NCI-H748 (cell line): Measurements from ENCODE around the gene DOCK1.

Experiments used
- DNase-seq: peaks from one replicate; lab custom pipeline; 2025; ENCODE audit not compliant: unreplicated experiment; lab: John Stamatoyannopoulos, UW

The DOCK1 gene

DNA sequence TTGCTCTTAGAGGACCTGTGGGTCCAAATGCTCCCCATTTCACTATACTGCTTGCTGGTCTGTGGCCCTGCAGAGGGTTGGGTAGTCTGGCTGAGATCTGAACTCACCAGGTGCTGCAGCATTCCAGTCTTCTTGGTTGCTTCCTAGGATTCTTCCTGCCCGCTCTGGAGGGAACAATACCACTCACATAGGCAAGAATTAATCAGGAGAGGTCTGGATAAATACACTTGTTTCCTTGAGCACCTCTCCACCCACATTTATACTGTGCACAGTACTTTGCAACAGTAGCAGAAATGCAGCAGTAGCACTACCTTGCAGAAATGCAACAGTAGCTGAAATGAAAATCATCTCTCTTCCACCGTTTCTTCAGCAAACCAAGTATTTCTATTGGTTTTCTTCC, 165.9 kb downstream of the DOCK1 start:
- DNase-seq = no peak

DNA sequence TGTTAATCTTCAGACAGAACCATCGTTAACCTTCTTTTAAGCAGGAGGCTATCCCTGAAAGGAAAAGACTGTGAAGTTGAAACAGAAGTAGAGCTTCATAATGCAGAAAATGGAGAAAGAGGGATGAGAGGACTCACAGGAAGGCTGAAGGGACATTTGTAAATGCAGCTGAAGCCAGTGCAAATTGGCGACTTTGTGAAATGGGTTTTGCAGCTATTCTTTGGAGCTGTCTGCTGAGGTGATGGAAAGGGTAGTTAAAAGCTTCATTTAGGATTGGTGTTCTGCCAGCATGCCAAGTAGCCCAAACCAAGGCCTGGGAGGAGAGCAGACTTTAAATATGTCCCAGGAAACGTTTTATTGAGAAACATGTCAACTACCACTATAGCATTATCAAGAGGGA, 168.4 kb downstream of the DOCK1 start:
- no peak for DNase-seq

DNA sequence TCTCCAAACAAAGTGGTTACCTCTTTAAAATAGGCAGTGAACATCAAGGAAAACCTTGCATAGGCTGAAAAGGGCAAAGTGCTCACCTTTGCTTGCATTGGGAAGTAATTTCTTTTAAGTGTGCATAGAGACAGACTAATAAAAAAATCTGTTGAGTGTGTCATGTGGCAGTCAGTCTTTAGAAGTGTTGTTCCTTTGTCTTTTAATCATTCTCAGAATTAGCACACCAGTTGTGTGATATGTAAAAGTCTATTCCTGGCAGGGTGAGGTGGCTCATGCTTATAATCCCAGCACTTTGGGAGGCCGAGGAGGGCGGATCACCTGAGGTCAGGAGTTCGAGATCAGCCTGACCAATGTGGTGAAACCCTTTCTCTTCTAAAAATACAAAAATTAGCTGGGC, 174.2 kb downstream of the DOCK1 start:
- DNase-seq = no peak

DNA sequence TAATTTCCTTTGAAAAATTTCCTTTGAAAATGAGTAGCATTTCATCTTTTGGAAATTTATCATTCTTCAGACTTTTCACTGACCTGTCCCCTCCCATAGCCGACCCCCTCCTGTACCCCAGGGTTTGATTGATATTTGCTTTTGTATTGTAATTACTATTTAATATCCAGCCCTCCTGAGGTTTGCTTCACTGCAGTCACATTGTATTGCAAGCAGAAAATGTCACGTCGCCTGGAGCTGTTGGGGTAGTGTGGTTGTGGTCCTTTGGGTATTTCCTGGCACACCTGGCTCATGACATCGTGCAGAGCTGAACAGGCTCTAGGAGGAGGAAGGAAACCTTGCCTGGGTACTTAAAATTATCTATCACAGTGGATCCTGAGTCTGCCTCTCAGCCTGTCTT, 175.1 kb downstream of the DOCK1 start:
- peak; percentile 35 for DNase-seq

DNA sequence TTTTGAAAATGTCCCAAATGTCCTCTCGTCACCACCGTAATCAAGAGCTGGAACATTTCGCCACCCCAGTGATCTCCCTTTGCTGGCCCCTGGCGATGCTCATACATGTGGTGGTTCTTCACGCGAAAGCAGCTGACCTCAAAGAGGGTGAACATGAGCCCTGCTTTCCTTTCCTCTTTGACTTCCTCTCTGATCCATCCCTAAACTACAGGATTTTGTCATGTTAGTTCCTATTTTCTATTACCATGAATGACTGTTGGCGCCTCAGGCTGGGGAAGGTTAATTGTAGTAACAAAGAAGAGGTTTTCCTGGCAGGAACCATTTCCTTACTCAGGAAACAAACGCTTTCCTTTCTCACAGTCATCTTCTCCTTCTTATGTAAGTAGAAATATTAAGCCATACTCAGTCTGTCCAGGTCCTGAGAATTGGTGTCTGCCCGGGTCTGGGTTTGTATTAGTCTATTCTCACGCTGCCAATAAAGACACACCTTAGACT, 176.7 kb downstream of the DOCK1 start:
- no peak for DNase-seq

DNA sequence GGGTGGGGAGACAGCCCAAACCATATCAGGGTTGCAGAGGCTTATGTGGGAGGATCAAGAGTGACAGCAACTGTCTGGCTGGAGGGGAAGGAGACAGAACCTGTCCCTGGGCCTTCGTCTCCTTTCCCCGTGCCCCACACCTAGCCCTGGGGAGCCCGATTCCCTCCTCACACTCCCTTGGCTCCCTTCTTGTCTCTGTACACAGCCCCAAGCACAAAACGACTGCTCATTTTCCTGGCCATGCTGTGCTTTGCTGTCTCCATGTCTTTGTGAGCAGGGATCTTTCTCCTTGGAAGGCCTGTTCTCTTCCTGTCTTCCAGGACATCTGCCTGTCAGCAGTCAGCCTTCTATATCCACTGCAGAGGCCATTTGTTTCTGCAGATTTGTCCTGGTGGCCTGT, 177.4 kb downstream of the DOCK1 start:
- no peak for DNase-seq

DNA sequence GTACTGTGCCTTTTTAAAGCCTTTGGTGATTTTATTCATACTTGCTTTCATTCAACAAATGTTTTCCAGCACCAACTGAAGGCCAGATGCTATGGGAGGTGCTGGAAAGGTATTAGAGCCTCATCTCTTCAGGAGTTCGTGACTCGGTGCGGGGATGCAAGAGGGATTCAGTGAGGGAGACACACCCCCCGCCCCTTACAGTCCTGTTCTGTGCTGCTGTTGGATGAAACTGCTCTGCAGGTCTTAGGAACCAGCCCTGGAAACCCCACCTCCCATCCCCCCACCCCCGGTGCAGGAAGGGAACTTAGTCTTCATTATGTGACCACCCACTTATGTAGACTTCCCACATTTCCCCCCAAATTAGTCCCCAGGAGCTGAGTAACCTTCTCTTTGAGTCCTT, 180.7 kb downstream of the DOCK1 start:
- DNase-seq = no peak

DNA sequence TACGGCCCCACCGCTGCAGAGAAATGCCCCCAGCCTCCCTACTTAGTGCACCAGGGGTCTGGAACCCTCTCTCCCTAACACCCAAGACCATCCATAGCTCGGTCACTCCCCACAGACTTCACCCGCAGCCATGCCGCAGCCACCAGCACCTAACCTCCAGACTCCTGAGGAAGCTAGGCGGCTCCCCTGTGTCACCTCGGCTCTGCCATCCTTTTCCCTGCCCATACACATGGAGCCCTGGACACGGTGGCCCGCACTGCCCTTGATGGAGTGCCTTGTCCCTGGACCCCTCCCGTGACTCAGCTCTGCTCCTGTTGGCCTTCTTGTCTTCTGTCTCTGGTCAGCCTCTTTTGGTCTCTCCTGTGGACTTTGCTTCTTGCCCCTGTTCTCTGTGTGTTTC, 183.7 kb downstream of the DOCK1 start:
- no peak for DNase-seq

DNA sequence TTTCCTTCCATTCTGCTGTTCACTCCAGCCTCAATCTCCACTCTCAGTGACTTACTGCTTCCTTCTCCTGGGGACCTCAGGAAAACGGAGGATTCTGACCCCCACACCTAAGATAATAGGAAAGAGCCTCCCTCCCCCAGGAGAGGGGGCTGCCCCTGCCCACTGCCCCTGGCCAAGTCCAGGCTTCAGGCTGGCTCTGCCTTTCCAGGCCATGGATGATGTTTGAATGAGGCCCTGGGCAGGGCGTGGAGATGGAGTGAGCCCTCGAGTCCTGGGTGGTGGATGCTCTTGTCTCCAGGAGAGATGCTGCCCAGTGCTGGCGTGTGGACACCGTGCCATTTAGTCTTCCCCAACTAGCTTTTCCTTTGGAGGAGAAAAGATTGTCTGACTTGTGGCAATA, 184.2 kb downstream of the DOCK1 start:
- no peak for DNase-seq

DNA sequence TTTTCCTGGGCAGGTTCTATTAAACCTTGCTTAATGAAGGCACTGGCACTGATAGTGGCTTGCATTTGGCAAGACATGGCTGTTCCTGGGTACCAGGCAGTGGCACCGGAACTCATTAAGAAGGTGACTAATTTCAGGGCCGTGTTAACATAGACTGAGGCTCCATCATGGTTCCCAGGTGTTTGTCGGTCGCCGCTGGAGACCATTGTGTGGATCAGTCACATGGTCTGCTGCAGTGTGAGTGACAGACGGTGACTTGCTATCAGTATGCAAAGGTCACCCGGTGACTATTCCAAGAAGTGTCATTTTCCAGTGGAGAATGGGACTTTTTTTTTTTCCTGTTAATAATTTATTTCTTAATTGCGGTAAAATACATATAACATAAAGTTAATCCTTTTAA, 184.9 kb downstream of the DOCK1 start:
- peak; percentile 75 for DNase-seq

DNA sequence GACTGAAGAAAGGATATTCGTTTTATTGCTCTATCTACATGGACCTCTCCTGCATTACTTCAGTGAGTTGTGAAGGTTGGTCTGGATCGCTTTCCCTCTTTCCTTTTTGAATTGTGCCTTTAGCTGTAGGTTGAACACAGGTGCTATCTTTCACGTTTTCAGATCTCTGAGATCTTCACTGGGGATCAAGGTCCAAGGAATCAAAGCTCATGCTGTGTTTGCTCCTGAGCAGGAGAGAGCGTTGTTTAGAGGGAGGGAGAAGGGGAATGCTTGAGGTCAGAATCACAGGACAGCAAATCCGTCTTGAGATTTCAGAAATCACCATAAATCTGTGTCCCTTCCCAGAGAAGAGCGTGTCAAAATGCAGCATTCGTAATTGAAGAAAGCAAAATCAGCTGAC, 186.1 kb downstream of the DOCK1 start:
- no peak for DNase-seq

DNA sequence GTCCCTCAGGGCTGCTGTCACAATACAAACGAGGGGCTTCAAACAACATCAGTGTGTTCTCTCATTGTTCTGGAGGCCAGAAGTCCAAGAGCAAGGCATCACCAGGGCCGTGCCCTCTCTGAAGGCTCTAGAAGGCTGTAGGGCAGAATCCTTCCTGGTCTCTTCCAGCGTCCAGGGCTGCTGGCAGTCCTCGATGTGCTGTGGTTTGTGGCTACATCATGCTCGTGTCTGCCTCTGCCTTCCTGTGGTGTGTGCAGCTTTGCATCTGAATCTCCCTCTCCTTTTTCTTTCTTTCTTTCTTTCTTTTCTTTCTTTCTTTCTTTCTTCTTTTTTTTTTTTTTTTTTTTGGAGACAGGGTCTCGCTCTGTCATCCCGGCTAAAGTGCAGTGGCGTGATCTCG, 187.7 kb downstream of the DOCK1 start:
- no peak for DNase-seq

DNA sequence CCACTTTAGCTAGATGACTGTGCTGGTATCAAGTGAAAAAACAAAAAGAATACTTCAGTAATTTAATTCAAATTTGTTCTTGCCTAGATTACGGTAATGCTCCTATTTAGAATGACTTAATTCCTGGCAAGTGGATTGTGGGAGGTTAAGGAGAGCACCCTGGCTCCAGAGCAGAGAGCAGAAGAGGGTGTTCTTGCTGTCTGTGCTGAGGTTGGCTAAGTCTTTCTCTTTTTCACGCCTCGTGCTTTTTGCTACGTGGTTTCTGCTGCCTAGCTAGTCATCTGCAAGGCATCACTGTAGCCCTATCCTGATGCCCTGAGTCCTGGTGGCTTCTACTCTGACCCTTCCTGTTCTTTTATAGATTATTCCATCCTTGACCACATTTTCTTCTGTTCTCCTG, 189.8 kb downstream of the DOCK1 start:
- DNase-seq = no peak

DNA sequence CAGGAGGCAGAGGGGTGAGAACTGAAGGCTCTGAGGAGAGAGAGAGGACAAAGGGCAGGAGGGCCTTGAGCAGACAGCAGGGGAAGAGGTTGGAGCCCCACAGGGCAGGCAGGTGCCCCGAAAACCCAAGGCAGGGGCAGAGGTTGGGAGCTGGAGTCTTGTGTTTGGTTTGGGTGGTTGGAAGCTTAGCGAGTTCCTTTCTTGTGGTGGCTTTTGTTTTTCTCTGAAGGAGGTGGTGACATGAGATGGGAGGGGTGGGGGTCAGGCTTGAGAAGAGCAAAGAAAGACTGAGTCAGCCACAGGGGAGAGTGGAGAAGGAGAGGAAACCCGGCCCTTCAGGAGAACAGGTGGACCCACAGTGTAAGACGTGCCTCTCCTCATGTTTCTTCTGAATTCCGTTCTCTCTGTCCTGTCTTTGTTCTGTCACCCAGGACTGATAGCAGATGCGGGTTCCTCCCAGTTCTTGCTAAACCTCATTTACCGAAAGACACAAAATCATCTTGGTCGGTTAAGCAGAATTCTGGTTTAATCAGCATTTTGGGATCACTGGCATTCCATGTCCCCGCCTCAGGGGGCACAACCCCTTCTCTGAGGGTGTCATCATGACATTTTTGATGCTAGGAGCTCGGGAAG, 195.9 kb downstream of the DOCK1 start:
- no peak for DNase-seq

DNA sequence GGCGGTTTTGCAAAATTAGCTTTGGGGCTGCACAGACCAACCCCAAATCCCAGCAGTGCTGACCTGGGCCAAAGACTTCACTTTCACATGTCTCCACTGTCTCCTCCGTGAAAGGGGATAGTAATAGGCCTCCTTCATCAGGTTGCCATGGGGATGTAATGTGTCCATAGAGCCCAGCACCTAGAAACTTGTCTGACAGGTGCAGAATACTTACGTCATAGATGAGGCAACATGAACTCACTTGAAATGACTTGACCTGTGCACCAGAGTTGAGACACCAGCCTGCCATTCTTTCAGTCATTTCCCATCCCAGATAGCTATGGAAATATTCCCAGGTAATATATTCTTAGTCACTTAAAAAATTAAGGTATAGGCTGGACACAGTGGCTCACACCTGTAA, 196.9 kb downstream of the DOCK1 start:
- DNase-seq = peak; percentile 74

DNA sequence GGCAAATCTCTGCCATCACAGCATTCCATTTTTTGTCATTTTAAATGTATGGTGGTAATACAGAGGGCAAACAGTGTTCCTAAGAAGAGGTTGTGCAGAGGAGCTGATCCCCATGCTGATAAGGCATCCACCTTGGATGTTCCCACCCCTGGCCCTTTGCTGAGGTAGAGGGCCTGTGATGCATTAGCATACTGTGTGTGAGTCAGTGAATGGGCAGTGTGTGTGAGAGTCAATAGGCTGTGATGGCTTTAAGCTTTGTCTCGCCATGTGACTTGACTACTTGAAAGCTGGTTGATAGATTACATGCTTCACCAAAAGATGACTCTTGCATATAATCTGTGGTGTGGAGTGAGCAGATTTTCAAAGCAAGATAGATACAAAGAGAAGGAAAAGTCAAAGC, 209.9 kb downstream of the DOCK1 start:
- no peak for DNase-seq

DNA sequence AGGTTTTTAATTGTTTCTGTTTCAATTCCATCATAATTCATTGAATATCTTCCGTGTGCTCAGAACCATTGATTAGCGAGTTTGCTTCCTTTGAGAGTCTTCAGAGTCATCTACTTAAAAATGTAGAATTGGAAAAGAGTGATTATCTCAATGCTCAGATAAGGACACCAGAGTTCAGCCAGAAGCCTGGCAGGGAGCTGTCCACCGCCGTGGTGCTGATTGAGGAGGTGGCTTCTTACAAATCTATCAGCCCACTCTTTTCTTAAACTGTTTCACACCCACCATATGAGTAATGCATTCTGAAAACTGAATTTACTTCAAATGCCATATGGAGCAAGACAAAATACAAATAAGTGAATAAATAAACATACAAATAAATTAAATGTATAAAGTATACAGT, 211.9 kb downstream of the DOCK1 start:
- no peak for DNase-seq

DNA sequence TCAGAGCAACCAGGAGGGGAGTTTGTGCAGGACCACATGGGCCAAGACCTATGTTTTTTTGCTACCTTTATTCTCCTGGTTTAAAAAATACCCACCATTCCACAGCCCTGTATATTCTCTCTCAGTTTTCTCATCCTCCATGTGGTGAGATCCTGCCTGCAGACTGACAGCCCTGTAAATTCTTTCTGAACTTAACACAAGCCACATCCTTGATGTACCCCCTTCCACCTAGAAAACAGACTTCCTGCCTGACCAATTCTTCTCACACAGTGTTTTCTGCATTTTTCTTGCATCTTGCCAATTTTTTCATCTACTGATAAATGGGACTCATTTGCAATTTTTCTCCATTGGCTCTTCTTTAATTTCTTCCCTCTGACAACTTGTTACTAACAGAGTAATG, 212.8 kb downstream of the DOCK1 start:
- no peak for DNase-seq

DNA sequence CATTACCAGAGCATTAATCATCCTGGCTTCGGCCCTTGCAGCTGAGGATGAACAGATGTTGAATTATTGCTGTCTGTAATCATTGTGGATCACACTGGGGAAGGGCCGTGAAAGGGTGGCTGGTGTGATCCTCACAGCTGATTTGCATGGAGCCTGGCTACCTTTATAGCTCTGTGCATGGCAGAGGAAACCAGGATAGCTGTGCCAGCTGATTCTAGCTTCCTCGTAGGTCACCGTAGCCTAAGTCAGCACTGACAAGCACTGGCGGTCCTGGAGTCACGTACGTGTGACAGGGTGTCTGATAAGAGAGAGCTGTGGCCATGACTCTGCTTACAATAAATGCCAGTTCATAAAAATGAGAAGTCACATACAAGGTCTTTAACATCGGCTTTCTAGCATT, 214.7 kb downstream of the DOCK1 start:
- DNase-seq = peak; percentile 30

DNA sequence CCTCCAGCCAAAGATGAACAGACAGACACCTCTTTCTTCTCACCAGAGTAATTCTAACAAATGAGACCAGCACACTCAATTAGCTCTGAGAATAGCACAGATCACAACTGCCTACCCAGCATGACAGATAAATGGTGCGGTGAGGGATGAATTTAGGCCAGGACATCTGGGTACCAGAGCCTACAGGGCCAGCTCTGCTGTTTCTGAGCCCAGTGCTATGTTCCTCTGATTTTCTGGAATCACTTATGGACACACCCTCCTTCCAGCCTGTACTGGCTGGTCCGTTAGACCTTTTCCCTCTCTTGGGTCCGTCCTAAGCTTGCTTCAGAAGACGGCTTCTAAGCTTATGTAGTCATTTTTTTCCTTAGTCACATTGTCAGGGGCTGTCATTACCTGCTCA, 217.6 kb downstream of the DOCK1 start:
- DNase-seq = no peak

DNA sequence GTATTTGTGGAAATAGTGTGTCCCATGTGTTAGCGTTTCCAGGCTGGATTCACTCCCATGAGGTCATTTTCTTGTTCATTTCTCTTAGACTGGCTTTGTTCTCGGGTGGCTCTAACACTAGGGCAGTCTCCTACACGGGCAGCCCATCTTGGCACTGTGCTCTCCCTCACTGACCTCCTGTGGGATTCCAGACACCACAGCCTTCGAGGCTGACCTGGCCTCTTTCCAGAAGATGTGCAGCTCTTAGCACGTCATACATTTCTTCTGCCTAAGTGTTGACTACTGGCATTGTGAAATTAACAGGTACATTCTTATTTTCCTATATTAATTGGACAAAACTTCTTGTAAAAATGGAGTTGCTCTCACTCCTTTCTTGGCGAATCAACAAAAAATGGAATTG, 218.4 kb downstream of the DOCK1 start:
- no peak for DNase-seq

DNA sequence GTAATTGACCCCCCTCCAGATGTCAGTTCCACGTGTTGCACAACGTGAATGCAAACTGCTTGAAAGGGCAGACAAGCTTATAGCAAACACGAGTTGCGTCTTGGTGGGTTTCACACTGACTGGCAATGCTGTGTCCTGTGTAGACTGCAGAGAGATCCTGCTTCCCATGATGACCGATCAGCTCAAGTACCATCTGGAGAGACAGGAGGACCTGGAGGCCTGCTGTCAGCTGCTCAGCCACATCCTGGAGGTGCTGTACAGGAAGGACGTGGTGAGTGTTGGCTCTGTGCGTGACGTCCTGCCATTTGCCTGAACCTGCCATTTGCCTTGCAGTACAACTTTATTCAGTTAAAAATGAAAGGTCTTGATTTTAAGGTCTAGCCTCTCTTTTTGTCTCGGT, 220.1 kb downstream of the DOCK1 start:
- no peak for DNase-seq

DNA sequence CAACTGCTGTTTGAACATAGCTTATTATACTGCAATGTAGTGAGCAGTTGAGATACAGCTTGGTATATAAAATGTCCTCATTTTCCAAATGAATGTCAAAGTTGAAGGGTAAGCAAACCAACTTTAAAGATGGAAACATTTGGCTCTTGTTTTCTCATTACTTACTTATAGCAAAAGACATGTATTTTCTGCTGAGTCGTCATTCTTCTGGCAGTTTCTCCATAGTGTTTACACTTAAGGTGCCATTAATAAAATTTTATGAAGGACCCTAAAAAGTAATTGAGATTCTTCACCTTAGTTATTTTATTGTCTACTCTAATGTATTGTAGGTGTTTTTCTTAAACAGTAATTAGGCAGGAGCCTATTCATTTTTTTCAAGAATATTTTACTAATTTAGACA, 222.6 kb downstream of the DOCK1 start:
- DNase-seq = no peak

DNA sequence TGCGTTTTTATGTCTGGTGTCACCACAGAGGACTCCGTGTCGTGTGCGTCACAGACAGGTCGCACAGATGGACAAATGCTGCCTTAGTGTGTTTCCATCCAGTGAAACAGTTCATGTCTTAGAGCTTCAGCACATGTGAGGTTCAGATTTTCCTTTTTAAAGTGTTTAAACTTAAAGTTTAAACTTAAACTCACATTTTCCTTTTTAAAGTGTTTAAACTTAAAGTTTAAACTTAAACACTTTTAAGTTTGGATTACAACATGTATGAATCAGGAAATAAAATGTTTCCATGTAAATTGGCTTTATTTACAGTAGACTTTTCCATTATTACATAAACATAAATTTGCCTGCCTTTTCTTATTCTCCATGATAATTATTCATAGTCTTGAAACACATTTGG, 223.9 kb downstream of the DOCK1 start:
- no peak for DNase-seq
